ENCODE measurements around the gene LDLRAD4. TPM values are rescaled to one million over a fixed set of nuclear protein-coding genes. Genes with fewer than 3 reads are reported as not detected.

LDLRAD4 gene
- total RNA-seq, 4 donors from 2014 or later, result 20.4 to 40.4 (median 35.3) TPM

DNA sequence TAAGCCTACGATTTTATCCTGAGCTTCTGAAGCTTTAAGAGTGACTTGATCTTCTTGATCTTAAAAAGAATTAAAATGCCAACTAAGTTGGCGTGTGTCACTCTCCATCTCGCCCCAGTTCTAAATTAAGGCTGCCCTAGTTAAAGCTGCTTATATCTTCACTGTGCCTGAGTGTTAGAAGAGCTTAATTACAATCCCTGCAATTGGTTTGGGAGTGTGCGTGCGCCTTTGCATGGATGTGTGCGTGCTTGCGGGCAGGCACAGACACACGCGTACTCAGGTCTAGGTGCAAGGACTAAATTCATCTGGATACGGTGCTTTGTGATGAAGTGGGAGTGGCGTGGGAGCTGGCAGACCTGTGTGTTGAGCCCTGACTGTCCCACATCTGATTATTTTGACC lies 306.3 kb downstream of the LDLRAD4 start:
- Histone ChIP-seq H3K36me3 (peaks cover 0 to 3% (median 0%) of the 10 kb centered on the region in 4 donors), H3K27ac (replicated peaks in 1 of 4) (no peak overlapping the region), H3K4me3 (no peak overlapping the region), H3K27me3 (no peaks in the 10 kb centered on the region), H3K4me1 (peaks cover 0 to 10% (median 4%) of the 10 kb centered on the region in 4 donors), H3K9me3 (no peaks in the 10 kb centered on the region)
- WGBS, result 83% methylated on average over 11 of the region's 11 CpGs
- TF ChIP-seq, protein P1, sequence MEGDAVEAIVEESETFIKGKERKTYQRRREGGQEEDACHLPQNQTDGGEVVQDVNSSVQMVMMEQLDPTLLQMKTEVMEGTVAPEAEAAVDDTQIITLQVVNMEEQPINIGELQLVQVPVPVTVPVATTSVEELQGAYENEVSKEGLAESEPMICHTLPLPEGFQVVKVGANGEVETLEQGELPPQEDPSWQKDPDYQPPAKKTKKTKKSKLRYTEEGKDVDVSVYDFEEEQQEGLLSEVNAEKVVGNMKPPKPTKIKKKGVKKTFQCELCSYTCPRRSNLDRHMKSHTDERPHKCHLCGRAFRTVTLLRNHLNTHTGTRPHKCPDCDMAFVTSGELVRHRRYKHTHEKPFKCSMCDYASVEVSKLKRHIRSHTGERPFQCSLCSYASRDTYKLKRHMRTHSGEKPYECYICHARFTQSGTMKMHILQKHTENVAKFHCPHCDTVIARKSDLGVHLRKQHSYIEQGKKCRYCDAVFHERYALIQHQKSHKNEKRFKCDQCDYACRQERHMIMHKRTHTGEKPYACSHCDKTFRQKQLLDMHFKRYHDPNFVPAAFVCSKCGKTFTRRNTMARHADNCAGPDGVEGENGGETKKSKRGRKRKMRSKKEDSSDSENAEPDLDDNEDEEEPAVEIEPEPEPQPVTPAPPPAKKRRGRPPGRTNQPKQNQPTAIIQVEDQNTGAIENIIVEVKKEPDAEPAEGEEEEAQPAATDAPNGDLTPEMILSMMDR (IDR thresholded peaks at IDR 0.05), result no peak
- intact Hi-C loops (cut with DNase I), result no loop called here
- DNase-seq (ENCODE audit: extremely low spot score), result no peak

DNA sequence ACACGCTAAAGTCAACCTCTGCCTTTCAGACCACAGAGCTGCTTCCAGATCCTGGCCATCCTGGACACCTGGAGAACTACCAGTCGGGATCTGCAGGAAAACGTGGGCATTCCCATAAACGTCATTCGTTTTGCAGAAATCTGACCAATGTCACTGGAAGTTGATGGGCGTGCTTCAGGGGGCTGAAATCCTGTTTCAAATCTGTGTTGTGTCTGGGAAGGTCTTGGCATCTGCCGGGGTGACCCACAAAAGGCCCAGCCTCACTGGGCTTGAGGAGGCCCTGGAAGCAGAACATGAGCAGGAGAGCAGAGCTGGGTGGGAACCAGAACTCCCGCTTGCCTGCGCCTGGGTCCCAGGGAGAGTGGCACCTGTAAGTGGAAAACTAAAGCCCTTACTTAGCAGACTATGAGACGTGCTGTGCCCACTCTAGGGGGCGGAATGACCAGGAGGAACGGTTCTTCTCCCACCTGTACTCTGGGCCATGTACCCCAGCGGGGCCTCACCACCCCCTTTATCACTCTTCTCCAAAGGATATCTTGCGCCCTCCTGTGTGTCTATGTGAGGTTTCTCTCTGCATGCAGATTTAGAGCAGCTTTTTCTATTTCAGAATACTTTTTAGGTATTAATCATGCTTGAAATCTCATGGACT lies 306.9 kb downstream of the LDLRAD4 start:
- Histone ChIP-seq H3K27me3 (no peaks in the 10 kb centered on the region), H3K4me1 (peaks cover 4 to 9% (median 8%) of the 10 kb centered on the region in 4 donors), H3K27ac (replicated peaks in 1 of 4) (no peak overlapping the region), H3K9me3 (no peaks in the 10 kb centered on the region), H3K36me3 (peaks cover 0 to 3% (median 0%) of the 10 kb centered on the region in 4 donors), H3K4me3 (no peak overlapping the region)
- intact Hi-C loops (cut with DNase I), result no loop called here
- DNase-seq (ENCODE audit: extremely low spot score), result no peak
- TF ChIP-seq EP300 (IDR thresholded peaks at IDR 0.05), result no peak
- TF ChIP-seq POLR2A (IDR thresholded peaks at IDR 0.05; ENCODE audit: low read depth), result no peak
- TF ChIP-seq, protein P1 (IDR thresholded peaks at IDR 0.05), result no peak
- no peak for TF ChIP-seq POLR2AphosphoS5 (IDR thresholded peaks at IDR 0.05)
- 90% methylated on average over 13 of the region's 14 CpGs for WGBS

DNA sequence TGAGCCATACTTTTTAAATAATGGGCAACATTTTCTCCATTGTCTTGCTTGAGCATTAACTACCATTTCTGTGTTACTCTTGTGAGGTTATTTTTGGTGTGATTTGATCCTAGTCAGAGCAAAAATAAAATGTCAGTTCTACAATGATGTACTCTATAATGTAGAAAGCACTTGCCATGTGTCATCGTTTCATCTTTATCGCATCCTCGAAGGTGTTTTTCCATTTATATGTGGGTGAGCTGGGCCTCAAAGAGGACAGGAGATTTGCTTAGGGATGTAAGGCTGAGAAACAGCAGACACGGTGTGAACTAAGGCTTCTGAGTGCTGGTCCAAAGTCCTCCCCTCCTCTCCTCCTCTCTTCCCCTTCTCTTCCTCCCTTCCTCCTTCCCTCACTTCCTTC lies 308.0 kb downstream of the LDLRAD4 start:
- no peaks in the 10 kb centered on the region for H3K9me3 ChIP-seq
- peaks cover 0 to 3% (median 0%) of the 10 kb centered on the region in 4 donors for H3K36me3 ChIP-seq
- H3K27me3 ChIP-seq, result no peaks in the 10 kb centered on the region
- TF ChIP-seq POLR2A (IDR thresholded peaks at IDR 0.05; ENCODE audit: low read depth), result no peak
- no peak for TF ChIP-seq EP300 (IDR thresholded peaks at IDR 0.05)
- no peak overlapping the region for H3K27ac ChIP-seq (replicated peaks in 1 of 4)
- intact Hi-C loops (cut with DNase I), result no loop called here
- peaks cover 8 to 14% (median 10%) of the 10 kb centered on the region in 4 donors for H3K4me1 ChIP-seq
- WGBS, result 85% methylated on average over 4 of the region's 4 CpGs
- no peak overlapping the region for H3K4me3 ChIP-seq
- no peak for DNase-seq (ENCODE audit: extremely low spot score)

DNA sequence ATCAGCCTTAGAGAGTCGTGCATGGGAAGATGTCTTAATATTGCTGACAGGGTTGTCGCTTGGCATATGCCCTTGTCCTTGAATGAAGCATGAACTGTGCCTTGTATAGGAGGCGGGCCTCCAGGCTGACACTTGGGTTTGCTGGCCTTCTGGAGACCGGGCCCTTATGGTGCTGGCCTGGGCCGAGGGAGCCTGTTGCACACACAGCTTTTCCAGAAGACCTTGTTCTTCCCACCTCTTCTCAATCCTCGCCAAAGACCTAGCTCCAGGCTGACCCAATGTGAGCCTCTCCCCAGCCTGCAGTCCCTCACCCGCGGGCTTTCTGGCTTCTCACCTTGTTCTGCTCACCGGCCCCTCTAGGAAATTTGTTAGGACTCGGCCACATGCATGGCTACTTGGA lies 308.7 kb downstream of the LDLRAD4 start:
- H3K27me3 ChIP-seq, result no peaks in the 10 kb centered on the region
- H3K27ac ChIP-seq (replicated peaks in 1 of 4), result no peak overlapping the region
- intact Hi-C loops (cut with DNase I), result no loop called here
- WGBS, result 95% methylated on average over 10 of the region's 10 CpGs
- peaks cover 8 to 10% (median 9%) of the 10 kb centered on the region in 4 donors for H3K4me1 ChIP-seq
- no peak overlapping the region for H3K4me3 ChIP-seq
- no peak for DNase-seq (ENCODE audit: extremely low spot score)
- peaks cover 0 to 3% (median 0%) of the 10 kb centered on the region in 4 donors for H3K36me3 ChIP-seq
- no peaks in the 10 kb centered on the region for H3K9me3 ChIP-seq
- TF ChIP-seq EP300 (IDR thresholded peaks at IDR 0.05) (no peak), POLR2AphosphoS5 (IDR thresholded peaks at IDR 0.05) (no peak)

DNA sequence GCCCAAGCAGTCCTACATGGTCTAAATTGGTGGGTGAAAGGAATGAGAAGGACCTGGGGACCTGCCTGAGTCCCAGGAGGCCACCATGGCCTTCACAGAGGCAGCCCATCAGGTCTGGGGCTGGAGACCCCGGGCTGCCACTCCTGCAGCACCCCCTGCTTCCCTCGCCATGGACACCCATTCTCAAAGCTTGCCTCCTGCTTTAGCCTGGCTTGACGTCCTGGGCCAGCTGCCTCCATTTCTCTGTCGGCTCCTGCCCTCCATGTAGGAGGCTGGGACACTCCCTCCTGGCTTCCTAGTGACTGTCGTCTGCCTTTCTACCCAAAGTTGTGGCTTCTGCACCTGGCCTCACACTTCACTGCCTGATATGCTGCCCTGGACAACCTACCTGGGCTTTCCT lies 309.2 kb downstream of the LDLRAD4 start:
- TF ChIP-seq POLR2A (IDR thresholded peaks at IDR 0.05; ENCODE audit: low read depth), result no peak

DNA sequence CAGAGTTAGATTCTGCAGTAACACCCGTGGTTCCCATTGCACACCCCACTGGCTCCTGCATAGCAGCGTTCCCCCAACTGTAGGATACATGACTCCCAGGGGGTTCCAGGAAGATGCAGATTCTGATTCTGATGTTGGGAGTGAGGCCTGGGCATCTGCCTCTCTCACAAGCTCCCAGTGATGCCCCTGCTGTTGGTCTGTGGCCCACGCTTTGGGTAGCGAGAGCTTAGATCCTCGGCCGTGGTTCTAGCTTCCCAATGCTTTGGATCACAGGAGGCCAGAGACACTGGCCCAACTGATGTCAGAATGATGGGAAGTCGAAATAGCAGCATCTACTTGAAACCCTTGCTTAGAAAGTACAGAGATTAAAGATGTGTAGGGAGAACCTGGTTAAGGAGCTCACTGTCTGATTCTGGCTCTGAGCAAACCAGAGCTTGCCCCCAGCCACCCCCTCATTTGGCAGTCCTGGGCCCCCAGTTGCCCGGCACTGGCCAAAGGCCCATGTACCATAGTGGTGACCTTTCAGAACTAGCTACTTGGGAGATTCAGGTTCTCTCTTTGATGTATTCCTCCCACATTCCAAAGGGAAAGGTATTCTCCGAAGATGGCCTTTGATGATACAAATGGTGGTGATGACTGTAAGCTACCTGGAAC lies 310.3 kb downstream of the LDLRAD4 start:
- H3K4me1 ChIP-seq, result peaks cover 8 to 15% (median 12%) of the 10 kb centered on the region in 4 donors
- WGBS, result 94% methylated on average over 9 of the region's 9 CpGs
- no peaks in the 10 kb centered on the region for H3K27me3 ChIP-seq
- no peak for TF ChIP-seq POLR2AphosphoS5 (IDR thresholded peaks at IDR 0.05)
- TF ChIP-seq POLR2A (IDR thresholded peaks at IDR 0.05; ENCODE audit: low read depth), result no peak
- TF ChIP-seq EP300 (IDR thresholded peaks at IDR 0.05), result no peak
- TF ChIP-seq, protein P1 (IDR thresholded peaks at IDR 0.05), result no peak
- no peak overlapping the region for H3K4me3 ChIP-seq
- no peaks in the 10 kb centered on the region for H3K9me3 ChIP-seq
- DNase-seq (ENCODE audit: extremely low spot score), result no peak
- intact Hi-C loops (cut with DNase I), result no loop called here
- no peak overlapping the region for H3K27ac ChIP-seq (replicated peaks in 1 of 4)
- H3K36me3 ChIP-seq, result peaks cover 0 to 3% (median 0%) of the 10 kb centered on the region in 4 donors

More for the DNA sequence above, 309.2 kb downstream of the LDLRAD4 start:
- Histone ChIP-seq H3K27me3 (no peaks in the 10 kb centered on the region), H3K4me1 (peaks cover 8 to 13% (median 11%) of the 10 kb centered on the region in 4 donors), H3K4me3 (no peak overlapping the region), H3K27ac (replicated peaks in 1 of 4) (no peak overlapping the region), H3K9me3 (no peaks in the 10 kb centered on the region), H3K36me3 (peaks cover 0 to 3% (median 0%) of the 10 kb centered on the region in 4 donors)
- WGBS, result 96% methylated on average over 5 of the region's 5 CpGs
- intact Hi-C loops (cut with DNase I), result no loop called here
- no peak for DNase-seq (ENCODE audit: extremely low spot score)
